NB4 (cell line): ENCODE data around the gene FLNB.
A peak's percentile ranks its signal among the peaks of the same experiment; 100 is the strongest.

Source experiments
- DNase-seq: peaks from one replicate; pipeline ENCODE4 v3.0.0; 2010; ENCODE audit warnings: low read depth
- H3K4me3 ChIP-seq: one replicate; pipeline ENCODE4 v1.5.1; 2011; ENCODE audit warnings: mild to moderate bottlenecking, low read depth, low read length, moderate library complexity
- CTCF ChIP-seq: IDR thresholded peaks from one replicate; pipeline ENCODE4 v1.5.1; 2012; ENCODE audit warnings: low read depth, low read length
- MYC ChIP-seq: IDR thresholded peaks from 2 replicates; pipeline ENCODE4 v1.6.1; 2011; ENCODE audit warnings: low read depth, low read length
- POLR2A ChIP-seq: IDR thresholded peaks from 2 replicates; pipeline ENCODE4 v1.6.1; 2011; ENCODE audit warnings: mild to moderate bottlenecking; ENCODE audit not compliant: insufficient read length; ENCODE audit errors: extremely low read depth
- TF ChIP-seq, protein P1 (sequence below): IDR thresholded peaks from 2 replicates; pipeline ENCODE4 v1.6.1; 2011; ENCODE audit warnings: low read depth, low read length

FLNB gene

GRCh38 chr3:58215317-58216025, 207.2 kb downstream of the FLNB start:
- TF ChIP-seq MYC, result no peak
- H3K4me3 ChIP-seq, result no peak overlapping the region
- DNase-seq, result no peak

GRCh38 chr3:58216496-58217195, 208.4 kb downstream of the FLNB start:
- DNase-seq, result no peak
- TF ChIP-seq, protein P1, sequence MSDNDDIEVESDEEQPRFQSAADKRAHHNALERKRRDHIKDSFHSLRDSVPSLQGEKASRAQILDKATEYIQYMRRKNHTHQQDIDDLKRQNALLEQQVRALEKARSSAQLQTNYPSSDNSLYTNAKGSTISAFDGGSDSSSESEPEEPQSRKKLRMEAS, result no peak
- no peak for TF ChIP-seq CTCF
- no peak for TF ChIP-seq MYC
- no peak for TF ChIP-seq POLR2A
- no peak overlapping the region for H3K4me3 ChIP-seq

GRCh38 chr3:58217209-58217811, 209.1 kb downstream of the FLNB start:
- peak overlapping the region; percentile 14 for H3K4me3 ChIP-seq
- peak; percentile 76 for DNase-seq
- peak; percentile 29; the same call in 1 of the 2 replicates for TF ChIP-seq MYC
- TF ChIP-seq, protein P1, result peak; percentile 87
- peak; percentile 89 for TF ChIP-seq CTCF
- TF ChIP-seq POLR2A, result no peak

GRCh38 chr3:58218904-58219303, 210.7 kb downstream of the FLNB start:
- no peak overlapping the region for H3K4me3 ChIP-seq
- TF ChIP-seq CTCF (no peak), POLR2A (no peak), MYC (no peak)
- TF ChIP-seq, protein P1, result no peak
- no peak for DNase-seq
